A549 (cell line): ENCODE data around the gene ATOSA. TPM values are rescaled to one million over a fixed set of nuclear protein-coding genes. Genes with fewer than 3 reads are reported as not detected.
A peak's percentile ranks its signal among the peaks of the same experiment; 100 is the strongest.

Experiments used
- ATAC-seq, 2 experiments: fragments of 200-7000 bp in 1 of 2; fragments of >200 bp in 1 of 2; cut with Nextera tagmentation in 1 of 2; cut with Tn5 transposase in 1 of 2; 3 replicates each; pipeline versions ENCODE4 v1.8.0 to v1.9.1; 2018 to 2020; ENCODE audit warnings: mild to moderate bottlenecking in 1 of 2, moderate library complexity in 1 of 2
- CTCF ChIA-PET: fragments of 300-600 bp; sonication (Branson Sonifier 250); formaldehyde crosslinking; extraction: SDS; loops from one replicate; lab custom pipeline; 2021; ENCODE audit warnings: antibody characterized with exemption, inconsistent platforms; lab: Yijun Ruan, JAX
- POLR2A ChIA-PET: fragments of 350-600 bp; formaldehyde crosslinking; extraction: SDS; loops from one replicate; lab custom pipeline; 2021; ENCODE audit warnings: antibody characterized with exemption, inconsistent platforms; lab: Yijun Ruan, JAX
- DNase-seq, 2 experiments: peaks; one replicate each; pipeline versions ENCODE4 v3.0.0 to v3.0.0-alpha.2; 2011 to 2016; ENCODE audit warnings: low read depth in 1 of 2, low spot score in 1 of 2
- FAIRE-seq: peaks from 2 replicates; lab custom pipeline; 2011; peaks lifted over from hg19 to GRCh38; lab: Jason Lieb, UNC
- H3K27ac ChIP-seq, 2 experiments: fragments of >200 bp; sonication (Bioruptor Twin); formaldehyde crosslinking; 3 replicates each; pipeline ENCODE4 v1.5.1; 2016 to 2017
- H3K4me1 ChIP-seq: fragments of >200 bp; sonication (Bioruptor Twin); formaldehyde crosslinking; 3 replicates; pipeline ENCODE4 v1.6.1; 2016
- H3K4me2 ChIP-seq: fragments of >200 bp; sonication (Bioruptor Twin); formaldehyde crosslinking; 3 replicates; pipeline ENCODE4 v1.6.1; 2016
- H3K4me3 ChIP-seq: fragments of >200 bp; sonication (Bioruptor Twin); formaldehyde crosslinking; 3 replicates; pipeline ENCODE4 v1.5.1; 2016
- H3K9me3 ChIP-seq: fragments of >200 bp; sonication (Bioruptor Twin); formaldehyde crosslinking; 3 replicates; pipeline ENCODE4 v1.6.1; 2016
- CBX8 ChIP-seq: fragments of 200-600 bp; sonication (generic); IDR thresholded peaks from 2 replicates; pipeline ENCODE4 v1.6.1; 2016
- CHD2 ChIP-seq: fragments of 150-350 bp; IDR thresholded peaks from 2 replicates; pipeline ENCODE4 v1.6.1; 2014; ENCODE audit warnings: low read length; ENCODE audit not compliant: partially characterized antibody
- NFE2L2 ChIP-seq: fragments of 150-350 bp; conservative IDR thresholded peaks from 2 replicates; pipeline ENCODE4 v1.6.1; 2014; ENCODE audit warnings: low read length
- RFX5 ChIP-seq: fragments of 450-650 bp; IDR thresholded peaks from 2 replicates; pipeline ENCODE4 v1.7.1; 2014; ENCODE audit warnings: antibody characterized with exemption, mild to moderate bottlenecking, moderate library complexity
- RNF2 ChIP-seq: fragments of 200-600 bp; sonication (generic); IDR thresholded peaks from 2 replicates; pipeline ENCODE4 v1.6.1; 2016; ENCODE audit warnings: low read depth, mild to moderate bottlenecking, antibody characterized with exemption, moderate library complexity, borderline replicate concordance
- SMC3 ChIP-seq: fragments of >200 bp; sonication (Bioruptor Twin); formaldehyde crosslinking; IDR thresholded peaks from 3 replicates; pipeline ENCODE4 v1.6.1; 2018; ENCODE audit warnings: inconsistent platforms
- SREBF2 ChIP-seq: fragments of 450-650 bp; IDR thresholded peaks from 2 replicates; pipeline ENCODE4 v1.6.1; 2014; ENCODE audit warnings: mild to moderate bottlenecking, moderate library complexity
- ZFP36 ChIP-seq: fragments of 450-650 bp; IDR thresholded peaks from 2 replicates; pipeline ENCODE4 v1.6.1; 2014; ENCODE audit warnings: borderline replicate concordance; ENCODE audit not compliant: partially characterized antibody
- WGBS: methylation state at CpG from one replicate; pipeline ENCODE4 v1.1.6; 2017; ENCODE audit errors: missing lambda C conversion rate; 5-methylcytosine and 5-hydroxymethylcytosine counted together
- polyA plus RNA-seq, 4 experiments: library from polyadenylated mRNA; depleted of rRNA in 3 of 4; stranded (reverse); fragments of >200 nt; fragmentation: RNase III in 1 of 4; extraction: RNeasy Plus Mini Kit Qiagen cat#74134 plus additional on column Dnase treatment in 1 of 4; gene quantifications; 2 replicates in 3 of 4; 3 replicates in 1 of 4; pipeline ENCODE4 v1.2.3, GENCODE V29; 2011 to 2017
- TF ChIP-seq, protein P1 (sequence below): fragments of 250-450 bp; sonication (Bioruptor Pico); IDR thresholded peaks from 2 replicates; pipeline ENCODE4 v1.5.0; 2021; ENCODE audit warnings: mild to moderate bottlenecking, moderate library complexity, borderline replicate concordance
- TF ChIP-seq, protein P2 (sequence below): fragments of 200-600 bp; sonication (generic); IDR thresholded peaks from 2 replicates; pipeline ENCODE4 v1.6.1; 2016; ENCODE audit warnings: antibody characterized with exemption, mild to moderate bottlenecking, moderate library complexity
- TF ChIP-seq, protein P3 (sequence below): fragments of 250-450 bp; sonication (Bioruptor Pico); IDR thresholded peaks from 2 replicates; pipeline ENCODE4 v1.5.0; 2020; ENCODE audit warnings: low read depth, mild to moderate bottlenecking, moderate library complexity
- TF ChIP-seq, protein P4 (sequence below): fragments of 450-650 bp; IDR thresholded peaks from 2 replicates; pipeline ENCODE4 v1.6.1; 2014; ENCODE audit warnings: antibody characterized with exemption
- TF ChIP-seq, protein P5 (sequence below): IDR thresholded peaks from 2 replicates; pipeline ENCODE4 v1.6.1; 2012; ENCODE audit warnings: low read depth, borderline replicate concordance

ATOSA gene
- polyA plus RNA-seq, 2 of the 4 experiments (the other 2 are of a cell fraction) = 10.0 to 22.6 TPM

DNA sequence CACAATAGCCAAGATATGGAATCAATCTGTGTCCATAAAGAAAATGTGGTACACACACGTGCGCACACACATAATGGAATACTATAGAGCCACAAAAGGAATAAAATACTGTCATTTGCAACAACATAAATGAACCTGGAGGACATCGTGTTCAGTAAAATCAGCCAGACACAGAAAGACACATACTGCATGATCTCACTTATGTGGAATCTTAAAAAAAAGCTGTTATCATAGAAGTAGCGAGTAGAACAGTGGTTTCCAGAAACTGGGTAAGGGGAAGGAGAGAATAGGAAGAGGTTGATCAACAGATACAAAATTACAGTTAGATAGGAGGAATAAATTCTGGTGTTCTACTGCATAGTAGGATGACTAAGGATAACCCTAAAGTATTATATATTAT lies 11.1 kb downstream of the ATOSA start:
- H3K4me2 ChIP-seq = no peak overlapping the region

DNA sequence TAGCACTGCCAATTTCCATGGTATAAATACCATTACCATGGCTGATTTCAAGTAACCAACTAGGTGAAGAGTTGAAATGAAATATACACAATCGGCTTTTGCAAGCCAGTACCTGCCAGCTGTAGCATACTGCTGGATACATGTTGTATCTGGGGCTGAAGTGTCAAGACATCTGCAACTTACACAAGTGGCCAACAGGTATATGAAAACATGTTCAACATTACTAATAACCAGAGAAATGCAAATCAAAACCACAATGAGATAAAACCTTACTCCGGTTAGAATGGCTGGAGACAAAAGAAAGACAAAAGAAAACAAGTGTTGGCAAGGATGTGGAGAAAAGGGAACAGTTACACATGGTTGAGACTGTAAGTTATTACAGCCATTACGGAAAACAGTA lies 11.6 kb downstream of the ATOSA start:
- ChIA-PET CTCF (no interaction called here), POLR2A (no interaction called here)
- WGBS = 91% methylated on average over 3 of the region's 3 CpGs
- no peak overlapping the region for H3K27ac ChIP-seq
- DNase-seq = no peak
- ATAC-seq = no peak
- H3K9me3 ChIP-seq = no peaks in the 10 kb centered on the region
- no peak overlapping the region for H3K4me2 ChIP-seq
- H3K4me1 ChIP-seq = peaks cover 6% of the 10 kb centered on the region; the same call in 1 of the 3 replicates
- TF ChIP-seq CHD2 (no peak), RNF2 (no peak), CBX8 (no peak)
- no peak for FAIRE-seq
- H3K4me3 ChIP-seq = no peak overlapping the region

More for the DNA sequence above, 11.1 kb downstream of the ATOSA start:
- CTCF ChIA-PET = interaction anchor here (0.8 to 0.9 kb wide), 2 partner anchors 9 to 19 kb away, joined by 3 to 4 read pairs; no protein-coding TSS in a partner anchor
- Histone ChIP-seq H3K9me3 (no peaks in the 10 kb centered on the region), H3K27ac (no peak overlapping the region), H3K4me3 (no peak overlapping the region), H3K4me1 (peaks cover 5% of the 10 kb centered on the region; the same call in 1 of the 3 replicates)
- ATAC-seq = no peak
- no peak for DNase-seq
- POLR2A ChIA-PET = no interaction called here
- TF ChIP-seq SMC3 (no peak), SREBF2 (no peak)
- no peak for FAIRE-seq
- 88% methylated on average over 4 of the region's 4 CpGs for WGBS

DNA sequence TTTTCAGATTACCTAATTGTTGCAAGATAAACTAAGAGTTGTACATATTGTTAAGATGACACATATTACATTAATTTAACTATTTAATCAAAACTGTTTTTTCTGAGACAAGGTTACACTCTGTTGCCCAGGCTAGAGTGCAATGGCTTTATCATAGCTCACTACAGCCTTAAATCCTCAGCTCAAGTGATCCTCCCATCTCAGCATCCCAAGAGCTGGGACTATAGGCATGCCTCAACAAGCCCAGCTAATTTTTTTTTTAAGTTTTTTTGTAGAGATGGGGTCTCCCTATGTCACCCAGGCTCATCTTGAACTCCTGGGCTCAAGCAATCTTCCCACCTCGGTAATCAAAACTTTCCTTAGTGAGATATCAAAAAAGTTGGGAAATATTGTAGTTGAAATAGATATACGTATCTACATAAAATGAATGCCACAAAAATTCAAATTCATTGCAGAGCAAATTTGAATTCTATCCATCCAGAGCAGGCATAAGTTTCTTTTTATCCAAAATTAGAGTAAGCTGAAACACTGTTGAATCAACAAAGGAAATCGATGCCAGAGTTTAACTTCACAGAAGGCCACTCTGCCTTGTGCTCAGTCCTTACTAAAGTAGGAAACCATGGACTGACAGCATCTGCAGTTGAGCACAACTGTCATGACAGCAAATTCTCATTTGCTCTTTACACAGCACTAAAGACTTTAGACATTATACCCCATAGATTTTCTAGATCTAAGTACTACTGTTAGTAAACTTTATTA lies 15.5 kb downstream of the ATOSA start:
- H3K4me1 ChIP-seq = peaks cover 6% of the 10 kb centered on the region; the same call in 1 of the 3 replicates
- 78% methylated on average over 3 of the region's 3 CpGs for WGBS
- CTCF ChIA-PET = interaction anchor here (0.6 to 1.3 kb wide), 4 partner anchors 11 to 407 kb away, joined by 3 to 4 read pairs (median 3); no protein-coding TSS in a partner anchor
- TF ChIP-seq CBX8 (no peak), RFX5 (no peak), ZFP36 (no peak), NFE2L2 (no peak), SREBF2 (no peak)
- TF ChIP-seq, protein P1, sequence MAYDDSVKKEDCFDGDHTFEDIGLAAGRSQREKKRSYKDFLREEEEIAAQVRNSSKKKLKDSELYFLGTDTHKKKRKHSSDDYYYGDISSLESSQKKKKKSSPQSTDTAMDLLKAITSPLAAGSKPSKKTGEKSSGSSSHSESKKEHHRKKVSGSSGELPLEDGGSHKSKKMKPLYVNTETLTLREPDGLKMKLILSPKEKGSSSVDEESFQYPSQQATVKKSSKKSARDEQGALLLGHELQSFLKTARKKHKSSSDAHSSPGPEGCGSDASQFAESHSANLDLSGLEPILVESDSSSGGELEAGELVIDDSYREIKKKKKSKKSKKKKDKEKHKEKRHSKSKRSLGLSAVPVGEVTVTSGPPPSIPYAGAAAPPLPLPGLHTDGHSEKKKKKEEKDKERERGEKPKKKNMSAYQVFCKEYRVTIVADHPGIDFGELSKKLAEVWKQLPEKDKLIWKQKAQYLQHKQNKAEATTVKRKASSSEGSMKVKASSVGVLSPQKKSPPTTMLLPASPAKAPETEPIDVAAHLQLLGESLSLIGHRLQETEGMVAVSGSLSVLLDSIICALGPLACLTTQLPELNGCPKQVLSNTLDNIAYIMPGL = no peak
- TF ChIP-seq, protein P2, sequence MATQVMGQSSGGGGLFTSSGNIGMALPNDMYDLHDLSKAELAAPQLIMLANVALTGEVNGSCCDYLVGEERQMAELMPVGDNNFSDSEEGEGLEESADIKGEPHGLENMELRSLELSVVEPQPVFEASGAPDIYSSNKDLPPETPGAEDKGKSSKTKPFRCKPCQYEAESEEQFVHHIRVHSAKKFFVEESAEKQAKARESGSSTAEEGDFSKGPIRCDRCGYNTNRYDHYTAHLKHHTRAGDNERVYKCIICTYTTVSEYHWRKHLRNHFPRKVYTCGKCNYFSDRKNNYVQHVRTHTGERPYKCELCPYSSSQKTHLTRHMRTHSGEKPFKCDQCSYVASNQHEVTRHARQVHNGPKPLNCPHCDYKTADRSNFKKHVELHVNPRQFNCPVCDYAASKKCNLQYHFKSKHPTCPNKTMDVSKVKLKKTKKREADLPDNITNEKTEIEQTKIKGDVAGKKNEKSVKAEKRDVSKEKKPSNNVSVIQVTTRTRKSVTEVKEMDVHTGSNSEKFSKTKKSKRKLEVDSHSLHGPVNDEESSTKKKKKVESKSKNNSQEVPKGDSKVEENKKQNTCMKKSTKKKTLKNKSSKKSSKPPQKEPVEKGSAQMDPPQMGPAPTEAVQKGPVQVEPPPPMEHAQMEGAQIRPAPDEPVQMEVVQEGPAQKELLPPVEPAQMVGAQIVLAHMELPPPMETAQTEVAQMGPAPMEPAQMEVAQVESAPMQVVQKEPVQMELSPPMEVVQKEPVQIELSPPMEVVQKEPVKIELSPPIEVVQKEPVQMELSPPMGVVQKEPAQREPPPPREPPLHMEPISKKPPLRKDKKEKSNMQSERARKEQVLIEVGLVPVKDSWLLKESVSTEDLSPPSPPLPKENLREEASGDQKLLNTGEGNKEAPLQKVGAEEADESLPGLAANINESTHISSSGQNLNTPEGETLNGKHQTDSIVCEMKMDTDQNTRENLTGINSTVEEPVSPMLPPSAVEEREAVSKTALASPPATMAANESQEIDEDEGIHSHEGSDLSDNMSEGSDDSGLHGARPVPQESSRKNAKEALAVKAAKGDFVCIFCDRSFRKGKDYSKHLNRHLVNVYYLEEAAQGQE = no peak
- TF ChIP-seq, protein P3, sequence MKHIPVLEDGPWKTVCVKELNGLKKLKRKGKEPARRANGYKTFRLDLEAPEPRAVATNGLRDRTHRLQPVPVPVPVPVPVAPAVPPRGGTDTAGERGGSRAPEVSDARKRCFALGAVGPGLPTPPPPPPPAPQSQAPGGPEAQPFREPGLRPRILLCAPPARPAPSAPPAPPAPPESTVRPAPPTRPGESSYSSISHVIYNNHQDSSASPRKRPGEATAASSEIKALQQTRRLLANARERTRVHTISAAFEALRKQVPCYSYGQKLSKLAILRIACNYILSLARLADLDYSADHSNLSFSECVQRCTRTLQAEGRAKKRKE (CRISPR knock-in tag) = no peak
- TF ChIP-seq, protein P4, sequence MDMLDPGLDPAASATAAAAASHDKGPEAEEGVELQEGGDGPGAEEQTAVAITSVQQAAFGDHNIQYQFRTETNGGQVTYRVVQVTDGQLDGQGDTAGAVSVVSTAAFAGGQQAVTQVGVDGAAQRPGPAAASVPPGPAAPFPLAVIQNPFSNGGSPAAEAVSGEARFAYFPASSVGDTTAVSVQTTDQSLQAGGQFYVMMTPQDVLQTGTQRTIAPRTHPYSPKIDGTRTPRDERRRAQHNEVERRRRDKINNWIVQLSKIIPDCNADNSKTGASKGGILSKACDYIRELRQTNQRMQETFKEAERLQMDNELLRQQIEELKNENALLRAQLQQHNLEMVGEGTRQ = no peak
- TF ChIP-seq, protein P5, sequence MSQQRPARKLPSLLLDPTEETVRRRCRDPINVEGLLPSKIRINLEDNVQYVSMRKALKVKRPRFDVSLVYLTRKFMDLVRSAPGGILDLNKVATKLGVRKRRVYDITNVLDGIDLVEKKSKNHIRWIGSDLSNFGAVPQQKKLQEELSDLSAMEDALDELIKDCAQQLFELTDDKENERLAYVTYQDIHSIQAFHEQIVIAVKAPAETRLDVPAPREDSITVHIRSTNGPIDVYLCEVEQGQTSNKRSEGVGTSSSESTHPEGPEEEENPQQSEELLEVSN = no peak
- POLR2A ChIA-PET = no interaction called here
- ATAC-seq = no peak
- no peak overlapping the region for H3K27ac ChIP-seq
- no peak for DNase-seq
- H3K4me2 ChIP-seq = no peak overlapping the region
- no peak overlapping the region for H3K4me3 ChIP-seq
- FAIRE-seq = peak; percentile 7
- no peaks in the 10 kb centered on the region for H3K9me3 ChIP-seq
